K562 (cell line): ENCODE data around the gene CDC5L. TPM values are rescaled to one million over a fixed set of nuclear protein-coding genes. Genes with fewer than 3 reads are reported as not detected.
A peak's percentile ranks its signal among the peaks of the same experiment; 100 is the strongest.

ENCODE experiments used
- ATAC-seq: fragments of 200-7000 bp; cut with Tn5 transposase; 3 replicates; pipeline ENCODE4 v1.9.1; 2020; ENCODE audit warnings: moderate library complexity
- BruUV-seq: library from RNA; stranded (reverse); fragments of 400-500 nt; replicated peaks from 2 replicates; lab custom pipeline; 2021; lab: Mats Ljungman, UMichigan
- CTCF ChIA-PET: fragments of 300-600 bp; formaldehyde crosslinking; extraction: SDS; loops from one replicate; lab custom pipeline; 2021; ENCODE audit warnings: low intra/inter-chr PET ratio; lab: Yijun Ruan, JAX
- POLR2A ChIA-PET: fragments of 300-600, 350-650 bp; sonication (Branson Sonifier 250); formaldehyde crosslinking; extraction: SDS; loops from one replicate; lab custom pipeline; 2021; ENCODE audit warnings: antibody characterized with exemption, inconsistent platforms; lab: Yijun Ruan, JAX
- DNase-seq, 4 experiments: peaks; one replicate each; pipeline versions ENCODE4 v3.0.0 to v3.0.0-alpha.2; 2011 to 2018; ENCODE audit warnings: low spot score in 3 of 4, mixed read lengths in 3 of 4; ENCODE audit errors: extremely low read depth in 1 of 4
- FAIRE-seq: peaks from 2 replicates; lab custom pipeline; 2011; peaks lifted over from hg19 to GRCh38; lab: Jason Lieb, UNC
- H2AFZ ChIP-seq: 2 replicates; pipeline ENCODE4 v1.6.0; 2011; ENCODE audit warnings: low read depth, low read length, control low read depth, inconsistent platforms
- H3K27ac ChIP-seq: fragments of 200-600 bp; 3 replicates; pipeline ENCODE4 v1.8.0; 2011; ENCODE audit warnings: low read depth, mild to moderate bottlenecking, control low read depth, inconsistent platforms, low read length, moderate library complexity, mixed read lengths; ENCODE audit errors: extremely low read depth
- H3K27me3 ChIP-seq, 2 experiments: fragments of 300-600 bp in 1 of 2; 2 replicates in 1 of 2; 3 replicates in 1 of 2; pipeline versions ENCODE4 v1.6.0 to v1.8.0; 2011; ENCODE audit warnings: inconsistent platforms in 2 of 2, low read length in 2 of 2, mild to moderate bottlenecking in 1 of 2, mixed read lengths in 1 of 2, moderate library complexity in 1 of 2; ENCODE audit not compliant: control insufficient read depth in 2 of 2, insufficient read depth in 2 of 2
- H3K36me3 ChIP-seq: fragments of 300-600 bp; 3 replicates; pipeline ENCODE4 v1.8.0; 2011; ENCODE audit warnings: mild to moderate bottlenecking, low read length, inconsistent platforms; ENCODE audit not compliant: control insufficient read depth, insufficient read depth
- H3K4me1 ChIP-seq, 2 experiments: fragments of 200-600 bp in 1 of 2; replicated peaks in 1 of 2; 2 replicates in 1 of 2; 3 replicates in 1 of 2; pipeline versions ENCODE4 v1.5.1 to v1.8.0; 2011; ENCODE audit warnings: inconsistent platforms in 2 of 2, low read length in 2 of 2, mild to moderate bottlenecking in 1 of 2, mixed read lengths in 1 of 2, moderate library complexity in 1 of 2; ENCODE audit not compliant: control insufficient read depth in 2 of 2, insufficient read depth in 2 of 2
- H3K4me2 ChIP-seq: 2 replicates; pipeline ENCODE4 v1.6.1; 2011; ENCODE audit warnings: low read length, control low read depth, inconsistent platforms, mixed read lengths; ENCODE audit not compliant: insufficient read depth
- H3K4me3 ChIP-seq: fragments of 200-600 bp; sonication (generic), shearing (Covaris generic); 2 replicates; pipeline ENCODE4 v1.5.1; 2016; ENCODE audit warnings: control low read depth, inconsistent platforms
- H3K79me2 ChIP-seq: fragments of 200-600 bp; 3 replicates; pipeline ENCODE4 v1.8.0; 2011; ENCODE audit warnings: low read length, inconsistent platforms; ENCODE audit not compliant: control insufficient read depth, insufficient read depth
- H3K9ac ChIP-seq, 2 experiments: 2 replicates each; pipeline versions ENCODE4 v1.6.0 to v1.6.1; 2011; ENCODE audit warnings: low read depth in 2 of 2, low read length in 2 of 2, control low read depth in 1 of 2, inconsistent platforms in 1 of 2, mild to moderate bottlenecking in 1 of 2, mixed read lengths in 1 of 2; ENCODE audit not compliant: insufficient read depth in 1 of 2
- H3K9me1 ChIP-seq: one replicate; pipeline ENCODE4 v1.6.0; 2011; ENCODE audit warnings: inconsistent platforms, mild to moderate bottlenecking, low read length, moderate library complexity; ENCODE audit not compliant: control insufficient read depth, insufficient read depth
- H3K9me3 ChIP-seq: replicated peaks from 2 replicates; pipeline ENCODE4 v1.5.1; 2011; ENCODE audit warnings: low read depth, low read length, inconsistent platforms; ENCODE audit not compliant: control insufficient read depth, insufficient read depth
- H4K20me1 ChIP-seq: replicated peaks from 2 replicates; pipeline ENCODE4 v1.6.1; 2011; ENCODE audit warnings: low read length, inconsistent platforms, mixed read lengths; ENCODE audit not compliant: control insufficient read depth, insufficient read depth
- BRCA1 ChIP-seq, 2 experiments: fragments of 450-650 bp in 1 of 2; sonication (generic) in 1 of 2; formaldehyde crosslinking in 1 of 2; IDR thresholded peaks; 2 replicates each; pipeline versions ENCODE4 v1.5.0 to v1.6.1; 2017 to 2020; ENCODE audit warnings: mild to moderate bottlenecking in 1 of 2, missing genetic modification reagents in 1 of 2
- ETV6 ChIP-seq, 3 experiments: fragments of 150-350 bp in 1 of 3; sonication (generic) in 1 of 3; formaldehyde crosslinking in 1 of 3; IDR thresholded peaks; 2 replicates each; pipeline versions ENCODE4 v1.6.1 to v1.8.0; 2014 to 2022; ENCODE audit warnings: borderline replicate concordance in 2 of 3, low read depth in 2 of 3, antibody characterized with exemption in 1 of 3, low read length in 1 of 3, mild to moderate bottlenecking in 1 of 3, missing genetic modification reagents in 1 of 3
- MXD1 ChIP-seq: fragments of 250-450 bp; sonication (Bioruptor Pico); IDR thresholded peaks from 2 replicates; pipeline ENCODE4 v1.8.0; 2021; ENCODE audit warnings: borderline replicate concordance, mild to moderate bottlenecking, moderate library complexity; ENCODE audit not compliant: poor library complexity, severe bottlenecking
- NFIC ChIP-seq: fragments of 450-650 bp; IDR thresholded peaks from 2 replicates; pipeline ENCODE4 v1.6.1; 2017; ENCODE audit warnings: mild to moderate bottlenecking, inconsistent platforms
- NR2C1 ChIP-seq, 2 experiments: fragments of 450-650 bp; IDR thresholded peaks; 2 replicates each; pipeline ENCODE4 v1.6.1; 2017; ENCODE audit warnings: mild to moderate bottlenecking in 2 of 2, antibody characterized with exemption in 1 of 2, inconsistent platforms in 1 of 2, missing compliant biosample characterization in 1 of 2, missing genetic modification characterization in 1 of 2
- POLR2A ChIP-seq: fragments of 450-650 bp; conservative IDR thresholded peaks from 2 replicates; pipeline ENCODE4 v1.6.1; 2016
- SMARCC2 ChIP-seq: fragments of 450-650 bp; IDR thresholded peaks from 2 replicates; pipeline ENCODE4 v1.6.1; 2017; ENCODE audit warnings: antibody characterized with exemption, moderate library complexity, mild to moderate bottlenecking, low read depth
- TSHZ1 ChIP-seq: fragments of 250-450 bp; sonication (Bioruptor Pico); IDR thresholded peaks from 2 replicates; pipeline ENCODE4 v1.4.0; 2020; ENCODE audit warnings: mild to moderate bottlenecking, moderate library complexity
- VEZF1 ChIP-seq: fragments of 200-800 bp; sonication (Bioruptor generic); IDR thresholded peaks from 2 replicates; pipeline ENCODE4 v1.6.1; 2017; ENCODE audit warnings: missing genetic modification characterization, missing compliant biosample characterization
- ZNF436 ChIP-seq: fragments of 250-450, 450-650 bp; sonication (Bioruptor Pico); formaldehyde crosslinking; IDR thresholded peaks from 2 replicates; pipeline ENCODE4 v1.7.0; 2020; ENCODE audit warnings: mild to moderate bottlenecking
- ZNF512 ChIP-seq: IDR thresholded peaks from 2 replicates; pipeline ENCODE4 v1.6.1; 2016; ENCODE audit warnings: missing genetic modification characterization, missing compliant biosample characterization
- ZNF76 ChIP-seq: fragments of 250-450 bp; sonication (Bioruptor Pico); IDR thresholded peaks from 2 replicates; pipeline ENCODE4 v1.4.0; 2020; ENCODE audit warnings: mild to moderate bottlenecking, moderate library complexity, borderline replicate concordance
- WGBS: fragments of 100-300 bp; shearing (Covaris generic); methylation state at CpG from one replicate; pipeline ENCODE4 v1.1.6; 2016; ENCODE audit warnings: low coverage, mixed read lengths; ENCODE audit not compliant: insufficient coverage; ENCODE audit errors: missing lambda C conversion rate; 5-methylcytosine and 5-hydroxymethylcytosine counted together
- in situ Hi-C: fragments of 300-500 bp; cut with MboI; formaldehyde crosslinking; loops from 4 replicates; pipeline ENCODE4 v1.15.0; 2018; ENCODE audit warnings: inconsistent platforms, mixed read lengths
- intact Hi-C: fragments of 100-400 bp; cut with micrococcal nuclease; formaldehyde crosslinking; loops from 2 replicates; pipeline ENCODE4 v1.14.2; 2022
- polyA plus RNA-seq, 8 experiments: library from polyadenylated mRNA; depleted of rRNA in 4 of 8; stranded (reverse) in 5 of 8; unstranded in 3 of 8; fragments of >200 nt; fragmentation: Nextera tagmentation in 2 of 8; fragmentation: Illumina TruSeq in 1 of 8; extraction: Ambion mirVana in 2 of 8; extraction: Trizol in 1 of 8; gene quantifications; 2 replicates each; pipeline versions ENCODE4 v1.2.1 to v1.2.3, GENCODE V29; 2011 to 2014; ENCODE audit warnings: inconsistent platforms in 1 of 8, missing spikeins in 1 of 8
- total RNA-seq, 7 experiments: library from RNA; depleted of rRNA in 6 of 7; stranded (reverse); fragments of >200 nt in 6 of 7; fragmentation: Illumina TruSeq in 2 of 7; extraction: Trizol in 2 of 7; gene quantifications; 2 replicates each; pipeline versions ENCODE4 v1.2.1 to v1.2.3, GENCODE V29; 2011 to 2021; ENCODE audit warnings: low replicate concordance in 1 of 7

The CDC5L gene
- total and polyA plus RNA-seq, 9 of the 15 experiments (the other 6 are each of a cell fraction or from before 2014, with no cell fraction given): 22.3 to 44.2 (median 30.8) TPM

GRCh38 chr6:44457596-44457995 is 70.1 kb downstream of the CDC5L start:
- H3K79me2 ChIP-seq: no peaks in the 10 kb centered on the region
- DNase-seq: no peak
- H3K27ac ChIP-seq: no peak overlapping the region
- peaks cover 12 to 25% of the 10 kb centered on the region in 2 experiments; a peak in 4 of 5 replicates for H3K4me1 ChIP-seq
- H3K4me3 ChIP-seq: no peak overlapping the region
- H4K20me1 ChIP-seq: no peaks in the 10 kb centered on the region
- intact Hi-C loops: loop anchor here (2.0 to 5.0 kb wide), 2 partner anchors 115 to 189 kb away; partner anchors contain the start of gene SPATS1
- no TSS peak for BruUV-seq
- no peak for ATAC-seq
- no peaks in the 10 kb centered on the region for H3K9me1 ChIP-seq
- no peak for FAIRE-seq
- H3K4me2 ChIP-seq: no peak overlapping the region
- peaks cover 0 to 3% of the 10 kb centered on the region in 2 experiments; a peak in 1 of 5 replicates for H3K27me3 ChIP-seq
- H2AFZ ChIP-seq: 0 out of 2 replicates have a peak overlapping the region, but pooled peaks have one; percentile 66
- no peaks in the 10 kb centered on the region for H3K36me3 ChIP-seq
- in situ Hi-C loops: no loop called here
- 0 out of 4 replicates have a peak overlapping the region, but pooled peaks of 1 of the 2 experiments have one; percentile 55 for H3K9ac ChIP-seq
- POLR2A ChIA-PET: interaction anchor here (1.5 kb wide), 1 partner anchor 10 kb away, joined by 3 read pairs; no protein-coding TSS in a partner anchor
- TF ChIP-seq POLR2A (no peak), ZNF436 (CRISPR knock-in tag) (no peak), NFIC (no peak), ETV6 (IDR thresholded peaks at IDR 0.05; ENCODE audit: borderline replicate concordance in 1 of 2, low read depth in 2 of 2, low read length in 1 of 2) (no peak), ETV6 (CRISPR knock-in tag; IDR thresholded peaks at IDR 0.05; ENCODE audit: borderline replicate concordance) (no peak), ZNF512 (tag) (no peak), VEZF1 (CRISPR knock-in tag) (no peak), SMARCC2 (no peak), MXD1 (CRISPR knock-in tag) (no peak), ZNF76 (no peak), BRCA1 (IDR thresholded peaks at IDR 0.05) (no peak), BRCA1 (CRISPR knock-in tag; IDR thresholded peaks at IDR 0.05) (no peak), NR2C1 (IDR thresholded peaks at IDR 0.05) (no peak), NR2C1 (tag; IDR thresholded peaks at IDR 0.05) (no peak), TSHZ1 (no peak)
- TF ChIP-seq, all 486 proteins: peak for 0
- CTCF ChIA-PET: interaction anchor here (2.8 kb wide), 1 partner anchor 27 kb away, joined by 32 read pairs; no protein-coding TSS in a partner anchor
- WGBS: 69% methylated on average over 9 of the region's 9 CpGs
- H3K9me3 ChIP-seq: no peaks in the 10 kb centered on the region
